Retina (tissue), 1 donor: ENCODE results near the gene ITGB1BP1.

ENCODE experiments used
- DNase-seq: peaks from one replicate; pipeline ENCODE4 v3.0.0-alpha.2; 2016

The ITGB1BP1 gene

GRCh38 chr2:9377461-9378097 is 45.7 kb downstream of the ITGB1BP1 start:
- DNase-seq: no peak

- no peak for DNase-seq
These were observed 47.4 kb downstream of the ITGB1BP1 start for GRCh38 chr2:9375857-9376428.

- DNase-seq: no peak
These were observed 49.1 kb downstream of the ITGB1BP1 start for GRCh38 chr2:9374071-9374730.

- DNase-seq: no peak
These were observed 49.9 kb downstream of the ITGB1BP1 start for GRCh38 chr2:9373476-9373875.

- DNase-seq: no peak
These were observed 50.3 kb downstream of the ITGB1BP1 start for GRCh38 chr2:9373047-9373446.

GRCh38 chr2:9370746-9371145 is 52.6 kb downstream of the ITGB1BP1 start:
- DNase-seq: no peak

GRCh38 chr2:9366026-9366425 is 57.3 kb downstream of the ITGB1BP1 start:
- no peak for DNase-seq

GRCh38 chr2:9365498-9366019 is 57.8 kb downstream of the ITGB1BP1 start:
- DNase-seq: no peak

GRCh38 chr2:9364791-9365497 is 58.4 kb downstream of the ITGB1BP1 start:
- DNase-seq: no peak

- DNase-seq: no peak
These were observed 59.0 kb downstream of the ITGB1BP1 start for GRCh38 chr2:9364373-9364772.

- no peak for DNase-seq
These were observed 62.6 kb downstream of the ITGB1BP1 start for GRCh38 chr2:9360701-9361100.

GRCh38 chr2:9360110-9360509 is 63.2 kb downstream of the ITGB1BP1 start:
- DNase-seq: no peak

- DNase-seq: no peak
These were observed 63.9 kb downstream of the ITGB1BP1 start for GRCh38 chr2:9359463-9359862.

- no peak for DNase-seq
These were observed 64.5 kb downstream of the ITGB1BP1 start for GRCh38 chr2:9358846-9359245.

GRCh38 chr2:9356261-9356660 is 67.1 kb downstream of the ITGB1BP1 start:
- peak; percentile 93 for DNase-seq

- no peak for DNase-seq
These were observed 67.6 kb downstream of the ITGB1BP1 start for GRCh38 chr2:9355716-9356115.

- DNase-seq: no peak
These were observed 68.1 kb downstream of the ITGB1BP1 start for GRCh38 chr2:9355270-9355669.

GRCh38 chr2:9354318-9354717 is 69.0 kb downstream of the ITGB1BP1 start:
- DNase-seq: no peak
